Measurements from ENCODE around the gene KCNA4. TPM values are rescaled to one million over a fixed set of nuclear protein-coding genes. Genes with fewer than 3 reads are reported as not detected.

The KCNA4 gene
- total RNA-seq, result not detected in 2 replicates

GRCh38 chr11:30016588-30017363 is at the start of gene KCNA4:
Gene KCNA4 (minus strand): TSS chr11:30017030. CDS start chr11:30012678, 4,352 bp downstream.

Other genes starting within 250 kb of the KCNA4 start
- gene FSHB, start 214.0 kb upstream of the KCNA4 start, total RNA-seq, result not detected in 2 replicates